Measurements from ENCODE around the gene NAMPT.

NAMPT gene

GRCh38 chr7:106278695-106279094 is 6.1 kb downstream of the NAMPT start:
- no peaks in the 10 kb centered on the region for H3K27me3 ChIP-seq (ENCODE audit: insufficient read depth, low read length)
- TF ChIP-seq CTCF (IDR thresholded peaks at IDR 0.05; ENCODE audit: low read length) (no peak), EZH2 (IDR thresholded peaks at IDR 0.05; ENCODE audit: borderline replicate concordance, low read length) (no peak)

GRCh38 chr7:106277976-106278375 is 6.8 kb downstream of the NAMPT start:
- no peaks in the 10 kb centered on the region for H3F3A ChIP-seq (ENCODE audit: insufficient read depth, low read length)
- peaks cover 46% of the 10 kb centered on the region for H3K36me3 ChIP-seq (ENCODE audit: insufficient read depth, low read length)
- no peak overlapping the region for H3K4me3 ChIP-seq (ENCODE audit: low read depth, low read length, poor library complexity, severe bottlenecking)
- no peak overlapping the region for H3K9ac ChIP-seq (ENCODE audit: low read length)
- peaks cover 57% of the 10 kb centered on the region for H3K79me2 ChIP-seq (ENCODE audit: insufficient read depth, low read length)
- no peaks in the 10 kb centered on the region for H4K20me1 ChIP-seq (ENCODE audit: insufficient read depth, low read length)
- peaks cover 18% of the 10 kb centered on the region for H3K4me1 ChIP-seq (ENCODE audit: insufficient read depth, low read length, severe bottlenecking)
- H3K27ac ChIP-seq (ENCODE audit: low read depth, low read length, poor library complexity, severe bottlenecking): no peak overlapping the region
- TF ChIP-seq EZH2 (IDR thresholded peaks at IDR 0.05; ENCODE audit: borderline replicate concordance, low read length) (no peak), CTCF (IDR thresholded peaks at IDR 0.05; ENCODE audit: low read length) (no peak)
- H3K4me2 ChIP-seq (ENCODE audit: low read length): no peak overlapping the region
- H3K9me3 ChIP-seq (ENCODE audit: low read length): no peaks in the 10 kb centered on the region
- no peak overlapping the region for H2AFZ ChIP-seq (ENCODE audit: low read length)
- H3K9me2 ChIP-seq (ENCODE audit: low read depth, low read length): no peaks in the 10 kb centered on the region
- H3K27me3 ChIP-seq (ENCODE audit: insufficient read depth, low read length): no peaks in the 10 kb centered on the region

More at GRCh38 chr7:106278695-106279094, 6.1 kb downstream of the NAMPT start:
- H3F3A ChIP-seq (ENCODE audit: insufficient read depth, low read length): no peaks in the 10 kb centered on the region
- H3K4me2 ChIP-seq (ENCODE audit: low read length): no peak overlapping the region
- H3K4me3 ChIP-seq (ENCODE audit: low read depth, low read length, poor library complexity, severe bottlenecking): no peak overlapping the region
- H3K36me3 ChIP-seq (ENCODE audit: insufficient read depth, low read length): peaks cover 39% of the 10 kb centered on the region
- H3K9me2 ChIP-seq (ENCODE audit: low read depth, low read length): no peaks in the 10 kb centered on the region
- no peak overlapping the region for H3K27ac ChIP-seq (ENCODE audit: low read depth, low read length, poor library complexity, severe bottlenecking)
- no peaks in the 10 kb centered on the region for H4K20me1 ChIP-seq (ENCODE audit: insufficient read depth, low read length)
- no peak overlapping the region for H2AFZ ChIP-seq (ENCODE audit: low read length)
- H3K79me2 ChIP-seq (ENCODE audit: insufficient read depth, low read length): peaks cover 65% of the 10 kb centered on the region
- H3K9me3 ChIP-seq (ENCODE audit: low read length): no peaks in the 10 kb centered on the region
- H3K4me1 ChIP-seq (ENCODE audit: insufficient read depth, low read length, severe bottlenecking): peaks cover 26% of the 10 kb centered on the region
- H3K9ac ChIP-seq (ENCODE audit: low read length): no peak overlapping the region

- peaks cover 60% of the 10 kb centered on the region for H3K36me3 ChIP-seq (ENCODE audit: insufficient read depth, low read length)
- no peak overlapping the region for H3K4me2 ChIP-seq (ENCODE audit: low read length)
- peaks cover 43% of the 10 kb centered on the region for H3K79me2 ChIP-seq (ENCODE audit: insufficient read depth, low read length)
- no peak overlapping the region for H2AFZ ChIP-seq (ENCODE audit: low read length)
- H3K9me2 ChIP-seq (ENCODE audit: low read depth, low read length): no peaks in the 10 kb centered on the region
- H3K9ac ChIP-seq (ENCODE audit: low read length): no peak overlapping the region
- peaks cover 4% of the 10 kb centered on the region for H3K4me1 ChIP-seq (ENCODE audit: insufficient read depth, low read length, severe bottlenecking)
- no peaks in the 10 kb centered on the region for H3F3A ChIP-seq (ENCODE audit: insufficient read depth, low read length)
- no peak overlapping the region for H3K4me3 ChIP-seq (ENCODE audit: low read depth, low read length, poor library complexity, severe bottlenecking)
- no peaks in the 10 kb centered on the region for H3K9me3 ChIP-seq (ENCODE audit: low read length)
- TF ChIP-seq EZH2 (IDR thresholded peaks at IDR 0.05; ENCODE audit: borderline replicate concordance, low read length): no peak
- TF ChIP-seq CTCF (IDR thresholded peaks at IDR 0.05; ENCODE audit: low read length): no peak
- no peaks in the 10 kb centered on the region for H3K27me3 ChIP-seq (ENCODE audit: insufficient read depth, low read length)
- H3K27ac ChIP-seq (ENCODE audit: low read depth, low read length, poor library complexity, severe bottlenecking): no peak overlapping the region
- no peaks in the 10 kb centered on the region for H4K20me1 ChIP-seq (ENCODE audit: insufficient read depth, low read length)
These were observed 8.3 kb downstream of the NAMPT start for GRCh38 chr7:106276513-106276912.
